NCI-H2196 treated with DMSO at 0.1 percent for 48 hours (cell line): ENCODE measurements around the gene SPINT3.

ENCODE experiments used
- DNase-seq: peaks from one replicate; lab custom pipeline; 2025; ENCODE audit not compliant: unreplicated experiment; lab: John Stamatoyannopoulos, UW

The SPINT3 gene

DNA sequence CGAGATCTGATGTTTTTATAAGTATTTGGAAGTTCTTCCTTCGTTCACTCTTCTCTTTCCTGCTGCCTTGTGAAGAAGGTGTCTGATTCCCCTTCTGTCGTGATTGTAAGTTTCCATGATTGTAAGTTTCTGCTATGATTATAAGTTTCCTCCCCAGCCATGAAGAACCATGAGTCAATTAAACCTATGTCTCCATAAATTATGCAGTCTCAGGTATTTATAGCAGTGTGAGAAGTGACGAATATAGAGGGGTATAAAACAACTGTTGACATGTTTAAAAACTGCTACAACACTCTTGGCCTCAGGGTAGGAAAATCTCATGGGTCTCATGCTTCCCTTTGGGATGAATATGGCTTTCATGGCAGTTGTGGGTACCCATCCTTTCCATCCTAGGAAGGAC, 51.7 kb downstream of the SPINT3 start:
- DNase-seq = no peak

DNA sequence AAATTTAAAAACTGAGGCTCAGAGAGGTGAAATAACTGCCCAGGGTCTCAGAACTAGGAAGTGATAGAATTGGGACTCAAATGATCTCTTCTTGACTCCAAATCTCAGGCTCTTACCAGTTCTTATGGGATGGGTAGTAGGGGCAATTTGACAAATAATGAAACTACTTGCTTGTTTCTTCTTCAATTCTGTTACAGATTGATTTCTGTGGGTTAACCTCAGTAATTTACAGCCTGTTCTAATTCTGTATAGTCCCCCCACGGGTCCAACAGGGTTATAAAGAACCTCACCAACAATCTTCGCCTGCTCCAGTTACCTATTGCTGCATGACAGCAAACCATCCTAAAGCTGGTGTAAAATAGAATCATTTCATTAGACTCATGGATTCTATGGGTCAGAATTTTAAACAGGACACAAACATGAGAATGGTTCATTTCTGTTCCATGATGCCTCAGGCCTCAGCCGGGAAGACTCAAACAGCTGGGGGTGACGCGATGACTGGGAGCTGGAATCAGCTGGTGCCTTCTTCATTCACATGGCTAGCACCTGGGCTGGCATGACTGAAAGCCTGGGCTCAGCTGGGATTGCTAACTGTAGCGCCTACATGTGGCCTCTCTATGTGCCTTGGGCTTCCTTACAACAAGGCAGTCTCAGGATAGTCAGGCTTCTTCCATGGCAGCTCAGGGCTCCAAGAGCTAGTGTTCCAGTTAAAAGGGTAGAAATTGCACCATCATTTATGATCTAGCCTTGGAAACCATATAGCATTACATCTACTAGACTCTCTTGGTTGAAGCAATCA, 52.5 kb downstream of the SPINT3 start:
- DNase-seq = no peak
